Measurements from ENCODE around the gene PTCHD1.

PTCHD1 gene

DNA sequence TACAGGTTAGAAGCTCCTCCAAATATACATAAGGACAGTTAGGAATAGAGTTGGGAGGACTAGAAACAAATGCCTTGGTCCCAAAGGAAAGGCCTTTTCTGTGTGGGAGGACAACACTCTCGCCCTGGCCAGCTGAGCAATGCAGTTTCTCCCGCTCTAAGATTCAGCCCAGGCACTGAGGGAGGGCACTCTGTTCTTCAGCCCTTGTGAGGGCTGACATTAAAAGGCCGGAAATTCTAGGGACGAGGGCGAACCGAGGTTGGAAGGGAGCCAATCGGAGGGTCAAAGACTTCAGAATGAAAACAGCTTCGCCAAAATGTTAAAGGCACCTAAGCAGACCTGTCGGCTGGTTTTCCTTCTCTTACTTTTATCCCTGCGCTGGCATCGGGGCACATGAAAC is 2.9 kb upstream of the PTCHD1 start:
- Histone ChIP-seq H3K4me3 (ENCODE audit: low read length) (peak overlapping the region; percentile 59), H3K27ac (ENCODE audit: low read depth, low read length) (no peak overlapping the region), H3K9ac (ENCODE audit: low read depth, low read length) (no peak overlapping the region), H3K36me3 (ENCODE audit: insufficient read depth, low read length) (no peaks in the 10 kb centered on the region), H3K27me3 (ENCODE audit: insufficient read depth, low read length) (peaks cover 54% of the 10 kb centered on the region), H3K4me1 (ENCODE audit: insufficient read depth, low read length) (0 out of 2 replicates have a peak, but pooled peaks cover 4% of the 10 kb centered on the region), H3K9me3 (ENCODE audit: insufficient read depth, low read depth, low read length) (no peaks in the 10 kb centered on the region)
- WGBS = 3% methylated on average over 11 of the region's 11 CpGs

DNA sequence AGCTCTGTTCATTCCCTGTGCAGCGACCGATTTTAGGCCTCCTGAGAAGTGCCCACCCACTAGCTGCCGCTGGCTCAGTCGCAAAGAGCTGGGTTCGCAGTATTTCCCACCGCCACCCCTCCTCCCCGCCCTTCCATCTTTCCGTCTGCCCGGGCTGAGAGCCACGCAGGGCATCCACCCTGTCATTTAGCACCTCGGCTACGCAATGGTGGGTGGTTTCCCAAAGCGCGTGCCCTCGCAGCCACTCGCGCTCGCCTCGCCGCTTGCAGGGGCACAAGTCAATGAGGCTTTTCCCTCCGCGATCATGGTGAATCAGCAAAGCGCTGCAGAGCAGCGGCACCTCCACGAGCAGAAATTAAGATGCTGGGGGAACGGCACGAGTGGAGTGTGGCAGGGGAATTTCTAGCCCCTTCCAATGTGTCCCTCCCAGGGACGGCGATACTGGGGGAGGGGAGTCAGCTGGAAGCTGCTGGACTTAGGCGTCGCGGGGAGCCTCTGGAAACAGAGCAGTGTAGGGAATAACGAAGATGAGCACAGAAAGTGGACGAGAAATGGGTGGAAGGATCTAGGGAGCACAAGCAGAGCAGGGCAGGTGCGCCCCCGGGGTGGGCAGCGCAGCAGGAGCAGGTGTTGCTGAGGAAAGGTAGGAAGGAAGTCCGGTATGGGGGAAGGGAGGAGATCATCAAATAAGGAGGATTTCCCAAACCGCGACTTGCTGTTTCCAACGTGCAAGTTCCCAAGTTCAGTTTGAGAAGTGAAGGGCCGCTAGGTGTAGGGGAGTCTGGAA is 2.4 kb upstream of the PTCHD1 start:
- H3K27me3 ChIP-seq (ENCODE audit: insufficient read depth, low read length) = peaks cover 60% of the 10 kb centered on the region
- H3K9me3 ChIP-seq (ENCODE audit: insufficient read depth, low read depth, low read length) = no peaks in the 10 kb centered on the region

DNA sequence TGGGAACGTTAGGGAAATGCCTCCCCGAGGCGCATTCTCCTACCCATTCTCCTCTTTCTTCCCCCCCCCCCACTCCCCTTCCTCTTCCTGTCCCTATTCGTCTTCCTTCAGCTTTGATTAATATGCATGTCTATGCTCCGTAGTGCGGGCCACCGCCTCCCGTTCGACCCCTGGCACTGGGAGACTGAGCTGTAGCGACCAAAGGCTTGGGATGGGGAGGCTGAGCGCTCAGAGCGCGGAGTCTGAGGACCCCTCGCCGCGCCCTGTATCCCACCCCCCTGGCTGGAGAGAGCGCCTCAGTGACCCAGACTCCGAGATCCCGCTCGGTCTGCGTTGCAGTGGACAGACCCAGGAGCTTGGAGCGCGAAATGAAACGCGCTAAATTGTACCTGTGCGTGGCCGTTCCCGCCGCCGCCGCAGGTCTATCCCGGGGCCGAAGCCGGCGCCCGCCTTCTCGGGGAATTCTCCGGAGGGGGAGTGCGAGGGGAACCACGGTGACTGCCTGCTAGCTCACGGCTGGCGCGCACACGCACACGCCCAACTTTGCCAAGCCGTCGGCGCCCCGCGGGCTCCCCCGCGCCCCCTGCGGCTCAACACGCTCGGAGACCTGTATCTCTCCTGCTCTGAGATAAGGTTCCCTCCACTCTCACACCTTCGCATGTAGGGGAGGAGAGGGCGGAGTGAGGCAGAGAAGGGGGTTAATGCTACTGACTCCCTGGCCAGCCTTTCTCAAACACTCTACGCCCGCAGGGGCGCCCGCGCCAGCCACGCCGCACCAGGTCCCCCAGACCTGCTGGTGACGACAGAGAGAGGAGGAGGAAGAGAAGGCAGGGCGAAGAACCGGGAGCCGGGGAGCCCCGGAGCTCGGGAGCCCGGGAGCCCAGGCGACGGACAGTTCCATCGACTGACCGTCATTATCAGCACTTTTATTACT is 1.5 kb upstream of the PTCHD1 start:
- H3K9me3 ChIP-seq (ENCODE audit: insufficient read depth, low read depth, low read length) = no peaks in the 10 kb centered on the region
- H3K9ac ChIP-seq (ENCODE audit: low read depth, low read length) = no peak overlapping the region
- H3K4me1 ChIP-seq (ENCODE audit: insufficient read depth, low read length) = peaks cover 12% of the 10 kb centered on the region
- H3K27ac ChIP-seq (ENCODE audit: low read depth, low read length) = no peak overlapping the region
- under 1% methylated on average over 57 of the region's 75 CpGs for WGBS
- H3K27me3 ChIP-seq (ENCODE audit: insufficient read depth, low read length) = peaks cover 65% of the 10 kb centered on the region
- no peaks in the 10 kb centered on the region for H3K36me3 ChIP-seq (ENCODE audit: insufficient read depth, low read length)
- peak overlapping the region; percentile 59 for H3K4me3 ChIP-seq (ENCODE audit: low read length)

More for the DNA sequence above, 2.4 kb upstream of the PTCHD1 start:
- H3K4me3 ChIP-seq (ENCODE audit: low read length) = peak overlapping the region; percentile 59
- H3K9ac ChIP-seq (ENCODE audit: low read depth, low read length) = no peak overlapping the region
- H3K27ac ChIP-seq (ENCODE audit: low read depth, low read length) = no peak overlapping the region
- no peaks in the 10 kb centered on the region for H3K36me3 ChIP-seq (ENCODE audit: insufficient read depth, low read length)
- 0 out of 2 replicates have a peak, but pooled peaks cover 4% of the 10 kb centered on the region for H3K4me1 ChIP-seq (ENCODE audit: insufficient read depth, low read length)
- under 1% methylated on average over 42 of the region's 42 CpGs for WGBS

DNA sequence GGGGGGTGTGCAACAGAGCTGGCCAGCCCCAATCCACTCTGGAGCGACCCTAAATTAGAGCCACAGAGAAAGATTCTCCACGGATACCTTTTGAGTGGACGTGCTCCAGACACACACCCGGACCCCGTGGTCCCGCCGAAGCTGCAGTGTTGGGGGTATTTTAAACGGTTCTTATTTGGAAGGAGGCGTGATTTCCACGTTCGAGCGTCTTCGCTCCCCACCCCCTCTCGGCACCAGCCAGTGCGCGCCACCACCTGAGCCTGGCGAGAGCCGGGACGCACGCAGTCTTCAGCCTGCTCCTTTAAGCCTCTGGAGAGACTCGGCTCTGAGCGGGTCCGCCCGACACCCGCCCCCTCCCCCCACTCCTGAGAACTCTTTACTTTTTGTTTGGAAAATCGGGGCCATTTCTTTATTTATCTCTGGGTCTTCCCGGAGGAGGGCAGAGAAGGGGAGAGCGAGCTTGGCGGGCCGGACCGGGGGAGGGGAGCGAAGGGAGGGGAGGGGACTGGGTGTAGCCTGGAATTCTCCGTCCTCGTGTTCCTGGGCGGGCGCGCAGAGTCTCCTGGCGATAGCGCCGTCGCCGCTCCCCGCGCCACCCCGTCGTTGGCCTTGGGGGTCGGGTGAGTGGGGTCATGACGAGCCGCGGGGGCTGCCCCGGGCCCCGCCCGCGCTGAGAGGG is 668 bp upstream of the PTCHD1 start:
- Histone ChIP-seq H3K4me3 (ENCODE audit: low read length) (peak overlapping the region; percentile 59), H3K36me3 (ENCODE audit: insufficient read depth, low read length) (no peaks in the 10 kb centered on the region), H3K27me3 (ENCODE audit: insufficient read depth, low read length) (peaks cover 65% of the 10 kb centered on the region), H3K9me3 (ENCODE audit: insufficient read depth, low read depth, low read length) (no peaks in the 10 kb centered on the region), H3K4me1 (ENCODE audit: insufficient read depth, low read length) (peaks cover 16% of the 10 kb centered on the region), H3K9ac (ENCODE audit: low read depth, low read length) (no peak overlapping the region), H3K27ac (ENCODE audit: low read depth, low read length) (no peak overlapping the region)
- WGBS = under 1% methylated on average over 41 of the region's 54 CpGs

- peaks cover 65% of the 10 kb centered on the region for H3K27me3 ChIP-seq (ENCODE audit: insufficient read depth, low read length)
- no peaks in the 10 kb centered on the region for H3K36me3 ChIP-seq (ENCODE audit: insufficient read depth, low read length)
- H3K4me1 ChIP-seq (ENCODE audit: insufficient read depth, low read length) = peaks cover 16% of the 10 kb centered on the region
- H3K9me3 ChIP-seq (ENCODE audit: insufficient read depth, low read depth, low read length) = no peaks in the 10 kb centered on the region
- 0% methylated on average over 49 of the region's 63 CpGs for WGBS
- H3K4me3 ChIP-seq (ENCODE audit: low read length) = peak overlapping the region; percentile 59
- H3K9ac ChIP-seq (ENCODE audit: low read depth, low read length) = no peak overlapping the region
- no peak overlapping the region for H3K27ac ChIP-seq (ENCODE audit: low read depth, low read length)
Observed at GRCh38 chrX:23334521-23334847, 165 bp upstream of the PTCHD1 start.

DNA sequence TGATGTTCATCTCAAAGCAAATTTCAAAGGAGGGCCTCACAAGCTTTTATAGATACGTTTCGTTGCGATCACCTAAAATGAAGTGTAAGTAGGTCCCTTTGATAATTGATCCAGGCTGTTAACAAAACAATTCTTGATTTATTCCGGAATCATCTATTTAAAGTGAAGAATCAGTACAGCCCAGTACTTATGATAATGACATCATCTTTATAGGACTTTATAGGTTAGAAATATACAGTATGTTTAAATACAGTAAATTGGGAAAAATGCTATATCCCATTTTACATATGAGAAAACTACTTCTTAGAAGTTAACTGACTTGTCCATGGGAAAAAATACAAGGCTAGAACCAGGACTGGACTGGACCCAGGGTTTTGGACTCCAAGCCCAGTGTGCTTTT is 3.7 kb downstream of the PTCHD1 start:
- Histone ChIP-seq H3K9me3 (ENCODE audit: insufficient read depth, low read depth, low read length) (no peaks in the 10 kb centered on the region), H3K4me3 (ENCODE audit: low read length) (no peak overlapping the region), H3K9ac (ENCODE audit: low read depth, low read length) (no peak overlapping the region), H3K4me1 (ENCODE audit: insufficient read depth, low read length) (peaks cover 21% of the 10 kb centered on the region), H3K27me3 (ENCODE audit: insufficient read depth, low read length) (peaks cover 37% of the 10 kb centered on the region), H3K36me3 (ENCODE audit: insufficient read depth, low read length) (no peaks in the 10 kb centered on the region), H3K27ac (ENCODE audit: low read depth, low read length) (no peak overlapping the region)
- 100% methylated on average over 3 of the region's 4 CpGs for WGBS

DNA sequence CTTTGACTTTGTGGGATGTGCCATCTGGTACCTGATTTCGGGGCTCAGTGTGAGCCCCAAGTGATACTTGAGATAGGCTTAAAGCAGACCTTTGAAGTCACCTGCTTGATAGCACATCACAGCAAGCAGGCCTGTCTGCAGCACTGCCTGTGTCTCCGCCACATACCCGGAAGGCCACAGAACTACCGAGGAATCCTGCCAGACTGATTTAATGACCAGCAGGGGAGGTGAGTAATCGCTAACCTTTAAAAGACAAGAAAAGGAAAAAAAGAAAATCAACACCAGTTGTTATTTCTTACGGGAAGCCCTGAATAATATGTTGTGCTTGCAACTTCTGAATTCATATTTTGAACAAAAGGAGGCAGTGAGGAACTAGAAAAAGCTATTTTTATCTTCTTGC is 6.8 kb downstream of the PTCHD1 start:
- WGBS = 35% methylated on average over 6 of the region's 6 CpGs
- H3K9me3 ChIP-seq (ENCODE audit: insufficient read depth, low read depth, low read length) = no peaks in the 10 kb centered on the region
- no peak overlapping the region for H3K27ac ChIP-seq (ENCODE audit: low read depth, low read length)
- H3K4me3 ChIP-seq (ENCODE audit: low read length) = no peak overlapping the region
- H3K4me1 ChIP-seq (ENCODE audit: insufficient read depth, low read length) = peaks cover 17% of the 10 kb centered on the region
- no peaks in the 10 kb centered on the region for H3K36me3 ChIP-seq (ENCODE audit: insufficient read depth, low read length)
- H3K27me3 ChIP-seq (ENCODE audit: insufficient read depth, low read length) = peaks cover 14% of the 10 kb centered on the region
- H3K9ac ChIP-seq (ENCODE audit: low read depth, low read length) = no peak overlapping the region

GRCh38 chrX:23344238-23344903 is 9.7 kb downstream of the PTCHD1 start:
- H3K4me3 ChIP-seq (ENCODE audit: low read length) = no peak overlapping the region
- H3K4me1 ChIP-seq (ENCODE audit: insufficient read depth, low read length) = peaks cover 6% of the 10 kb centered on the region; the same call in 1 of the 2 replicates
- H3K9me3 ChIP-seq (ENCODE audit: insufficient read depth, low read depth, low read length) = no peaks in the 10 kb centered on the region
- H3K36me3 ChIP-seq (ENCODE audit: insufficient read depth, low read length) = no peaks in the 10 kb centered on the region
- H3K27me3 ChIP-seq (ENCODE audit: insufficient read depth, low read length) = no peaks in the 10 kb centered on the region
- H3K27ac ChIP-seq (ENCODE audit: low read depth, low read length) = no peak overlapping the region
- H3K9ac ChIP-seq (ENCODE audit: low read depth, low read length) = no peak overlapping the region
- 29% methylated on average over 4 of the region's 5 CpGs for WGBS

GRCh38 chrX:23344904-23345271 is 10.2 kb downstream of the PTCHD1 start:
- Histone ChIP-seq H3K36me3 (ENCODE audit: insufficient read depth, low read length) (no peaks in the 10 kb centered on the region), H3K9me3 (ENCODE audit: insufficient read depth, low read depth, low read length) (no peaks in the 10 kb centered on the region), H3K27me3 (ENCODE audit: insufficient read depth, low read length) (no peaks in the 10 kb centered on the region), H3K9ac (ENCODE audit: low read depth, low read length) (no peak overlapping the region), H3K4me1 (ENCODE audit: insufficient read depth, low read length) (peaks cover 6% of the 10 kb centered on the region; the same call in 1 of the 2 replicates), H3K27ac (ENCODE audit: low read depth, low read length) (no peak overlapping the region), H3K4me3 (ENCODE audit: low read length) (no peak overlapping the region)
- 60% methylated on average over 2 of the region's 2 CpGs for WGBS

- Histone ChIP-seq H3K9ac (ENCODE audit: low read depth, low read length) (no peak overlapping the region), H3K36me3 (ENCODE audit: insufficient read depth, low read length) (no peaks in the 10 kb centered on the region), H3K27ac (ENCODE audit: low read depth, low read length) (no peak overlapping the region), H3K9me3 (ENCODE audit: insufficient read depth, low read depth, low read length) (no peaks in the 10 kb centered on the region), H3K27me3 (ENCODE audit: insufficient read depth, low read length) (no peaks in the 10 kb centered on the region), H3K4me1 (ENCODE audit: insufficient read depth, low read length) (no peaks in the 10 kb centered on the region), H3K4me3 (ENCODE audit: low read length) (no peak overlapping the region)
- 93% methylated on average over 4 of the region's 6 CpGs for WGBS
Observed at GRCh38 chrX:23356189-23356588, 21.5 kb downstream of the PTCHD1 start.

Data from HUES64 (cell line).